IMR-90 (cell line): Measurements from ENCODE around the gene ACHE. TPM values are rescaled to one million over a fixed set of nuclear protein-coding genes. Genes with fewer than 3 reads are reported as not detected.
A peak's percentile ranks its signal among the peaks of the same experiment; 100 is the strongest.

Experiments
- ATAC-seq: fragments of 200-7000 bp; cut with Tn5 transposase; 2 replicates; pipeline ENCODE4 v1.9.1; 2020; ENCODE audit warnings: low read depth, mild to moderate bottlenecking, moderate library complexity
- BruUV-seq: library from RNA; stranded (reverse); fragments of 400-500 nt; replicated peaks from 2 replicates; lab custom pipeline; 2021; lab: Mats Ljungman, UMichigan
- CTCF ChIA-PET: fragments of 300-600 bp; formaldehyde crosslinking; extraction: SDS; loops from one replicate; lab custom pipeline; 2021; ENCODE audit warnings: antibody characterized with exemption; lab: Yijun Ruan, JAX
- POLR2A ChIA-PET: fragments of 300-600 bp; sonication (Branson Sonifier 250); formaldehyde crosslinking; loops from one replicate; lab custom pipeline; 2022; ENCODE audit warnings: antibody characterized with exemption; ENCODE audit not compliant: unreplicated experiment; lab: Charles Lee
- DNase-seq: peaks from one replicate; pipeline ENCODE4 v3.0.0; 2013
- H2AFZ ChIP-seq: replicated peaks from 2 replicates; pipeline ENCODE3; 2013; ENCODE audit warnings: low read length, mild to moderate bottlenecking; ENCODE audit not compliant: poor library complexity
- H2AK5ac ChIP-seq: 2 replicates; pipeline ENCODE4 v1.6.1; 2013; ENCODE audit warnings: low read depth, low read length, inconsistent platforms
- H2AK9ac ChIP-seq: replicated peaks from 2 replicates; pipeline ENCODE3; 2013; ENCODE audit warnings: mild to moderate bottlenecking, low read depth, low read length, moderate library complexity; ENCODE audit not compliant: poor library complexity
- H2BK120ac ChIP-seq: 2 replicates; pipeline ENCODE4 v1.6.1; 2013; ENCODE audit warnings: low read depth, low read length, inconsistent platforms
- H2BK15ac ChIP-seq: 3 replicates; pipeline ENCODE4 v1.6.1; 2013; ENCODE audit warnings: low read depth, low read length, inconsistent platforms
- H2BK20ac ChIP-seq: 2 replicates; pipeline ENCODE4 v1.6.1; 2013; ENCODE audit warnings: low read depth, mild to moderate bottlenecking, inconsistent platforms, low read length, moderate library complexity
- H2BK5ac ChIP-seq: 2 replicates; pipeline ENCODE4 v1.6.1; 2013; ENCODE audit warnings: mild to moderate bottlenecking, low read depth, low read length, inconsistent platforms; ENCODE audit not compliant: poor library complexity, severe bottlenecking
- H3K14ac ChIP-seq: replicated peaks from 2 replicates; pipeline ENCODE4 v1.6.1; 2013; ENCODE audit warnings: low read depth, low read length, inconsistent platforms
- H3K18ac ChIP-seq: 2 replicates; pipeline ENCODE4 v1.6.1; 2013; ENCODE audit warnings: low read depth, low read length, control low read depth
- H3K23ac ChIP-seq: 2 replicates; pipeline ENCODE4 v1.6.1; 2013; ENCODE audit warnings: low read depth, low read length, inconsistent platforms
- H3K27ac ChIP-seq: 2 replicates; pipeline ENCODE4 v1.5.1; 2013; ENCODE audit warnings: mild to moderate bottlenecking, control low read depth, low read length; ENCODE audit not compliant: insufficient read depth
- H3K27me3 ChIP-seq: 2 replicates; pipeline ENCODE4 v1.6.1; 2013; ENCODE audit warnings: low read length; ENCODE audit not compliant: control insufficient read depth, insufficient read depth
- H3K36me3 ChIP-seq: 2 replicates; pipeline ENCODE4 v1.6.1; 2013; ENCODE audit warnings: low read length, mixed read lengths; ENCODE audit not compliant: control insufficient read depth, insufficient read depth
- H3K4ac ChIP-seq: 2 replicates; pipeline ENCODE4 v1.6.1; 2013; ENCODE audit warnings: low read depth, low read length, inconsistent platforms
- H3K4me1 ChIP-seq: 2 replicates; pipeline ENCODE4 v1.6.1; 2013; ENCODE audit warnings: low read length, mixed read lengths; ENCODE audit not compliant: control insufficient read depth, insufficient read depth
- H3K4me2 ChIP-seq: 2 replicates; pipeline ENCODE4 v1.6.1; 2013; ENCODE audit warnings: low read depth, mild to moderate bottlenecking, control low read depth, low read length, moderate library complexity
- H3K4me3 ChIP-seq: 2 replicates; pipeline ENCODE4 v1.5.1; 2013; ENCODE audit warnings: low read depth, mild to moderate bottlenecking, control low read depth, low read length, moderate library complexity; ENCODE audit not compliant: insufficient read depth
- H3K56ac ChIP-seq: 2 replicates; pipeline ENCODE4 v1.6.1; 2013; ENCODE audit warnings: low read length, inconsistent platforms; ENCODE audit not compliant: insufficient read depth; ENCODE audit errors: extremely low read depth
- H3K79me1 ChIP-seq, 2 experiments: 2 replicates each; pipeline ENCODE4 v1.6.1; 2013; ENCODE audit warnings: low read length in 2 of 2, inconsistent platforms in 1 of 2, low read depth in 1 of 2
- H3K9ac ChIP-seq: 2 replicates; pipeline ENCODE4 v1.6.1; 2013; ENCODE audit warnings: low read depth, low read length, control low read depth
- H3K9me1 ChIP-seq: 2 replicates; pipeline ENCODE4 v1.6.1; 2013; ENCODE audit warnings: low read length, inconsistent platforms; ENCODE audit not compliant: insufficient read depth
- H3K9me3 ChIP-seq: 2 replicates; pipeline ENCODE4 v1.6.1; 2013; ENCODE audit warnings: low read length; ENCODE audit not compliant: control insufficient read depth, insufficient read depth
- H4K20me1 ChIP-seq: 2 replicates; pipeline ENCODE4 v1.6.1; 2013; ENCODE audit warnings: low read length, inconsistent platforms; ENCODE audit not compliant: insufficient read depth
- H4K5ac ChIP-seq: 2 replicates; pipeline ENCODE4 v1.6.1; 2013; ENCODE audit warnings: mild to moderate bottlenecking, low read depth, low read length, control low read depth
- H4K8ac ChIP-seq, 2 experiments: 2 replicates each; pipeline ENCODE4 v1.6.1; 2013; ENCODE audit warnings: low read depth in 2 of 2, low read length in 2 of 2, control low read depth in 1 of 2, inconsistent platforms in 1 of 2
- H4K91ac ChIP-seq: 2 replicates; pipeline ENCODE4 v1.6.1; 2013; ENCODE audit warnings: low read depth, low read length, inconsistent platforms; ENCODE audit not compliant: insufficient read depth
- BHLHE40 ChIP-seq: fragments of 150-350 bp; IDR thresholded peaks from 2 replicates; pipeline ENCODE4 v1.6.1; 2016; ENCODE audit warnings: mild to moderate bottlenecking, low read depth, low read length
- CEBPB ChIP-seq: IDR thresholded peaks from 2 replicates; pipeline ENCODE4 v1.6.1; 2012; ENCODE audit warnings: low read depth, low read length, improper control_type of control experiment
- CHD1 ChIP-seq: IDR thresholded peaks from 2 replicates; pipeline ENCODE4 v1.6.1; 2012; ENCODE audit warnings: low read depth, low read length, improper control_type of control experiment
- CTCF ChIP-seq: conservative IDR thresholded peaks from 2 replicates; pipeline ENCODE4 v1.5.1; 2012; ENCODE audit warnings: mild to moderate bottlenecking, low read depth, low read length, improper control_type of control experiment
- ELK1 ChIP-seq: fragments of 150-350 bp; IDR thresholded peaks from 2 replicates; pipeline ENCODE4 v1.6.1; 2016; ENCODE audit warnings: low read depth, mild to moderate bottlenecking, low read length, moderate library complexity, borderline replicate concordance
- MAZ ChIP-seq: IDR thresholded peaks from 2 replicates; pipeline ENCODE4 v1.6.1; 2012; ENCODE audit warnings: low read depth, mild to moderate bottlenecking, low read length, improper control_type of control experiment, moderate library complexity, borderline replicate concordance
- MXI1 ChIP-seq: IDR thresholded peaks from 2 replicates; pipeline ENCODE4 v1.6.1; 2012; ENCODE audit warnings: low read depth, mild to moderate bottlenecking, low read length, moderate library complexity, borderline replicate concordance
- NFE2L2 ChIP-seq: fragments of 150-350 bp; IDR thresholded peaks from 2 replicates; pipeline ENCODE4 v1.6.1; 2016; ENCODE audit warnings: low read depth, mild to moderate bottlenecking, low read length
- POLR2A ChIP-seq: IDR thresholded peaks from 2 replicates; pipeline ENCODE4 v1.6.1; 2012; ENCODE audit warnings: mild to moderate bottlenecking, low read depth, low read length
- RAD21 ChIP-seq: IDR thresholded peaks from 2 replicates; pipeline ENCODE4 v1.6.1; 2012; ENCODE audit warnings: low read length, improper control_type of control experiment
- RCOR1 ChIP-seq: IDR thresholded peaks from 2 replicates; pipeline ENCODE4 v1.6.1; 2012; ENCODE audit warnings: mild to moderate bottlenecking, low read length, improper control_type of control experiment; ENCODE audit not compliant: insufficient replicate concordance
- RFX5 ChIP-seq: IDR thresholded peaks from 2 replicates; pipeline ENCODE4 v1.8.0; 2012; ENCODE audit warnings: low read depth, mild to moderate bottlenecking, low read length, moderate library complexity
- SMC3 ChIP-seq: fragments of 150-350 bp; IDR thresholded peaks from 2 replicates; pipeline ENCODE4 v1.6.1; 2016; ENCODE audit warnings: low read depth, mild to moderate bottlenecking, antibody characterized with exemption, low read length, moderate library complexity
- WGBS, 2 experiments: methylation state at CpG; one replicate each; pipeline versions ENCODE4 v1.1.5 to v1.1.7; 2013; ENCODE audit warnings: missing lambda C conversion rate in 2 of 2; ENCODE audit not compliant: insufficient read length in 1 of 2; ENCODE audit errors: extremely low coverage in 2 of 2; 5-methylcytosine and 5-hydroxymethylcytosine counted together
- dilution Hi-C: fragments of 300-500 bp; cut with HindIII; formaldehyde crosslinking; loops from one replicate; pipeline ENCODE4 v1.14.3; 2018; ENCODE audit warnings: low sequenced_read_pairs; ENCODE audit not compliant: unreplicated experiment
- in situ Hi-C: fragments of 300-500 bp; cut with MboI; formaldehyde crosslinking; loops from 3 replicates; pipeline ENCODE4 v1.14.3; 2019; ENCODE audit warnings: low sequenced_read_pairs, inconsistent platforms, mixed read lengths
- intact Hi-C: fragments of 100-400 bp; cut with micrococcal nuclease; formaldehyde crosslinking; loops from 2 replicates; pipeline ENCODE4 v1.10.0; 2022
- polyA plus RNA-seq, 3 experiments: library from polyadenylated mRNA; depleted of rRNA; stranded (reverse); fragments of >200 nt; gene quantifications; 2 replicates each; pipeline ENCODE4 v1.2.3, GENCODE V29; 2012; ENCODE audit warnings: low replicate concordance in 1 of 3
- total RNA-seq: library from RNA; depleted of rRNA; stranded (reverse); fragments of >200 nt; gene quantifications from 2 replicates; pipeline ENCODE4 v1.2.3, GENCODE V29; 2012

Gene ACHE
- total and polyA plus RNA-seq, 2 of the 4 experiments (the other 2 are of a cell fraction) = 0.41 TPM; not detected in 1

- 1% methylated on average over 22 of the region's 83 CpGs; no CpG with 5 or more reads in 1 of the 2 experiments for WGBS, 2 experiments
- Histone ChIP-seq H3K27me3 (peaks cover 33% of the 10 kb centered on the region), H3K9ac (no peak overlapping the region), H3K4me2 (peak overlapping the region; percentile 47; the same call in 1 of the 2 replicates), H3K23ac (no peak overlapping the region), H2AK5ac (no peak overlapping the region), H4K8ac (no peak overlapping the region), H3K79me1 (no peaks in the 10 kb centered on the region), H3K9me3 (peaks cover 2% of the 10 kb centered on the region; the same call in 1 of the 2 replicates), H3K4me1 (peaks cover 6% of the 10 kb centered on the region), H3K4me3 (peak overlapping the region; percentile 39), H2AK9ac (peak overlapping the region; percentile 90), H3K4ac (no peak overlapping the region), H4K20me1 (peaks cover 4% of the 10 kb centered on the region; the same call in 1 of the 2 replicates), H3K14ac (no peak overlapping the region), H4K5ac (no peak overlapping the region), H4K91ac (no peak overlapping the region), H2BK120ac (no peak overlapping the region), H2BK20ac (no peak overlapping the region), H3K9me1 (peaks cover 3% of the 10 kb centered on the region; the same call in 1 of the 2 replicates), H2BK5ac (no peak overlapping the region), H3K36me3 (no peaks in the 10 kb centered on the region), H2BK15ac (no peak overlapping the region), H3K56ac (no peak overlapping the region), H3K27ac (no peak overlapping the region), H2AFZ (peak overlapping the region; percentile 71), H3K18ac (no peak overlapping the region)
- ATAC-seq (peak; percentile 40), DNase-seq (no peak)
- intact Hi-C loops = loop anchor here (1.0 kb wide), 1 partner anchor 349 kb away; no protein-coding TSS in a partner anchor
- CTCF ChIA-PET = interaction anchor here (0.6 to 1.2 kb wide), 3 partner anchors 164 to 195 kb away, joined by 4 to 5 read pairs (median 4); partner anchors contain the start of gene POP7
- in situ Hi-C loops = loop anchor here (5.0 to 10.0 kb wide), 2 partner anchors 162 to 390 kb away; no protein-coding TSS in a partner anchor
- POLR2A ChIA-PET = no interaction called here
- dilution Hi-C loops = no loop called here
- no TSS peak for BruUV-seq
- no peak for TF ChIP-seq RCOR1
- TF ChIP-seq ELK1 = no peak
- no peak for TF ChIP-seq BHLHE40
- no peak for TF ChIP-seq POLR2A
- TF ChIP-seq MAZ = peak; percentile 23; the same call in 1 of the 2 replicates
- no peak for TF ChIP-seq MXI1
- TF ChIP-seq CHD1 = no peak
- TF ChIP-seq RFX5 = no peak
- no peak for TF ChIP-seq CEBPB
- peak; percentile 74 for TF ChIP-seq RAD21
- TF ChIP-seq SMC3 = peak; percentile 45
- no peak for TF ChIP-seq NFE2L2
- peak; percentile 74 for TF ChIP-seq CTCF
Observed at GRCh38 chr7:100894860-100895700, 608 bp downstream of the ACHE start.
